Stimulated activated CD4-positive, alpha-beta T cell treated with anti-CD3 and anti-CD28 coated beads, Interleukin-2, amount 100 ng/mL, for 24 hours (primary cell): Measurements from ENCODE around the gene ARPC3.
"Not testable (repeated sequence)": the region's sequence is repeated elsewhere in the genome, so short reads cannot be mapped to it uniquely, and the experiment has no call there.

ENCODE experiments used
- DNase-seq, 2 donors: peaks; one replicate each; pipeline ENCODE4 v3.0.0-alpha.2; 2020

ARPC3 gene

GRCh38 chr12:110449799-110450497, at the start of gene ARPC3:
TSS of gene ARPC3 (minus strand) at chr12:110450337. CDS start at chr12:110450260, 77 bp downstream.
- DNase-seq = peak; percentile 96

GRCh38 chr12:110498984-110499706, 49.0 kb upstream of the ARPC3 start:
- no peak for DNase-seq

GRCh38 chr12:110475426-110475825, 25.3 kb upstream of the ARPC3 start:
- no peak for DNase-seq

GRCh38 chr12:110468214-110469048, 18.3 kb upstream of the ARPC3 start, which contains the start of the genes FAM216A and GPN3:
TSS of gene FAM216A (plus strand) at chr12:110468845. CDS start at chr12:110468876, 31 bp downstream.
TSS of gene GPN3 (minus strand) at chr12:110468257. CDS start at chr12:110468203, 54 bp downstream.
- DNase-seq = peak; percentile 92 to 95

GRCh38 chr12:110467847-110468213, 17.7 kb upstream of the ARPC3 start:
- DNase-seq = no peak

- DNase-seq = no peak
Observed at GRCh38 chr12:110466791-110467190, 16.7 kb upstream of the ARPC3 start.

GRCh38 chr12:110465765-110466164, 15.6 kb upstream of the ARPC3 start:
- DNase-seq = not testable (repeated sequence)

- DNase-seq = no peak
Observed at GRCh38 chr12:110465024-110465423, 14.9 kb upstream of the ARPC3 start.

GRCh38 chr12:110461189-110461588, 11.1 kb upstream of the ARPC3 start:
- DNase-seq = not testable (repeated sequence)

GRCh38 chr12:110458756-110459155, 8.6 kb upstream of the ARPC3 start:
- no peak for DNase-seq

- DNase-seq = no peak
Observed at GRCh38 chr12:110453569-110454296, 3.6 kb upstream of the ARPC3 start.

- DNase-seq = no peak
Observed at GRCh38 chr12:110451263-110451662, 1.1 kb upstream of the ARPC3 start.

- no peak for DNase-seq
Observed at GRCh38 chr12:110444455-110444854, 5.7 kb downstream of the ARPC3 start.

GRCh38 chr12:110436231-110436630, 13.9 kb downstream of the ARPC3 start:
- no peak for DNase-seq

GRCh38 chr12:110431957-110432587, 18.1 kb downstream of the ARPC3 start:
- no peak for DNase-seq

GRCh38 chr12:110429676-110430075, 20.5 kb downstream of the ARPC3 start:
- DNase-seq = not testable (repeated sequence)

GRCh38 chr12:110426406-110426805, 23.7 kb downstream of the ARPC3 start:
- DNase-seq = no peak

- no peak for DNase-seq
Observed at GRCh38 chr12:110424237-110424636, 25.9 kb downstream of the ARPC3 start.

- DNase-seq = no peak
Observed at GRCh38 chr12:110421701-110422100, 28.4 kb downstream of the ARPC3 start.

GRCh38 chr12:110421159-110421661, 28.9 kb downstream of the ARPC3 start:
- no peak for DNase-seq

GRCh38 chr12:110420644-110421043, 29.5 kb downstream of the ARPC3 start:
- not testable (repeated sequence) for DNase-seq

GRCh38 chr12:110417113-110417512, 33.0 kb downstream of the ARPC3 start:
- DNase-seq = not testable (repeated sequence)
